ENCODE data around the gene TMBIM6. TPM values are rescaled to one million over a fixed set of nuclear protein-coding genes. Genes with fewer than 3 reads are reported as not detected.
A peak's percentile ranks its signal among the peaks of the same experiment; 100 is the strongest.

TMBIM6 gene
- total RNA-seq, 1 experiment from 2014 or later, result 867 TPM

GRCh38 chr12:49761677-49762467, 20.5 kb downstream of the TMBIM6 start:
- H3K4me1 ChIP-seq, result no peaks in the 10 kb centered on the region
- Mint-ChIP-seq H3K9me3 (ENCODE audit: unreplicated experiment) (no peaks in the 10 kb centered on the region), H3K36me3 (ENCODE audit: insufficient read depth, unreplicated experiment) (peaks cover 94% of the 10 kb centered on the region), H3K4me1 (ENCODE audit: low read depth, unreplicated experiment) (no peaks in the 10 kb centered on the region), H3K27me3 (ENCODE audit: insufficient read depth, unreplicated experiment) (no peaks in the 10 kb centered on the region), H3K27ac (ENCODE audit: unreplicated experiment) (no peak overlapping the region), H3K4me3 (ENCODE audit: unreplicated experiment) (no peak overlapping the region)
- no TSS peak for BruUV-seq (replicated peaks)
- intact Hi-C loops (cut with micrococcal nuclease; ENCODE audit: unreplicated experiment), result no loop called here
- CTCF ChIA-PET, result interaction anchor here (1.4 to 2.2 kb wide), 4 partner anchors 14 to 77 kb away, joined by 3 to 22 read pairs (median 4); partner anchors contain the start of genes NCKAP5L and TMBIM6
- DNase-seq, result no peak
- peaks cover 14% of the 10 kb centered on the region for H3K36me3 ChIP-seq (ENCODE audit: control insufficient read depth, insufficient read depth, low read length)
- POLR2A ChIA-PET, result interaction anchor here (1.1 kb wide), 1 partner anchor 21 kb away, joined by 5 read pairs; no protein-coding TSS in a partner anchor
- no peak overlapping the region for H3K4me3 ChIP-seq (ENCODE audit: low read depth, low read length)
- no peak for TF ChIP-seq CTCF (IDR thresholded peaks at IDR 0.05; ENCODE audit: insufficient read depth in 1 of 2, low read depth in 1 of 2, low read length in 1 of 2, severe bottlenecking in 1 of 2, unreplicated experiment in 1 of 2)
- H3K27me3 ChIP-seq (replicated peaks; ENCODE audit: control insufficient read depth, insufficient read depth, low read length), result no peaks in the 10 kb centered on the region
- H3K9me3 ChIP-seq, result no peaks in the 10 kb centered on the region

GRCh38 chr12:49762468-49762847, 21.1 kb downstream of the TMBIM6 start:
- no peaks in the 10 kb centered on the region for H3K9me3 Mint-ChIP-seq (ENCODE audit: unreplicated experiment)
- Histone ChIP-seq H3K27me3 (replicated peaks; ENCODE audit: control insufficient read depth, insufficient read depth, low read length) (no peaks in the 10 kb centered on the region), H3K4me1 (no peaks in the 10 kb centered on the region), H3K4me3 (ENCODE audit: low read depth, low read length) (no peak overlapping the region), H3K36me3 (ENCODE audit: control insufficient read depth, insufficient read depth, low read length) (peaks cover 12% of the 10 kb centered on the region), H3K9me3 (no peaks in the 10 kb centered on the region)
- BruUV-seq (replicated peaks), result no TSS peak
- POLR2A ChIA-PET, result interaction anchor here (1.1 kb wide), 1 partner anchor 21 kb away, joined by 5 read pairs; no protein-coding TSS in a partner anchor
- CTCF ChIA-PET, result interaction anchor here (1.4 to 2.2 kb wide), 4 partner anchors 15 to 77 kb away, joined by 3 to 22 read pairs (median 4); partner anchors contain the start of genes NCKAP5L and TMBIM6
- H3K36me3 Mint-ChIP-seq (ENCODE audit: insufficient read depth, unreplicated experiment), result peaks cover 88% of the 10 kb centered on the region
- no peak overlapping the region for H3K4me3 Mint-ChIP-seq (ENCODE audit: unreplicated experiment)
- intact Hi-C loops (cut with micrococcal nuclease; ENCODE audit: unreplicated experiment), result no loop called here
- H3K4me1 Mint-ChIP-seq (ENCODE audit: low read depth, unreplicated experiment), result no peaks in the 10 kb centered on the region
- no peak for DNase-seq
- no peak overlapping the region for H3K27ac Mint-ChIP-seq (ENCODE audit: unreplicated experiment)
- H3K27me3 Mint-ChIP-seq (ENCODE audit: insufficient read depth, unreplicated experiment), result no peaks in the 10 kb centered on the region
- TF ChIP-seq CTCF (IDR thresholded peaks at IDR 0.05; ENCODE audit: insufficient read depth in 1 of 2, low read depth in 1 of 2, low read length in 1 of 2, severe bottlenecking in 1 of 2, unreplicated experiment in 1 of 2), result no peak

- no peaks in the 10 kb centered on the region for H3K9me3 Mint-ChIP-seq (ENCODE audit: unreplicated experiment)
- no peaks in the 10 kb centered on the region for H3K9me3 ChIP-seq
- peak; percentile 65 to 82 for DNase-seq
- H3K27me3 Mint-ChIP-seq (ENCODE audit: insufficient read depth, unreplicated experiment), result no peaks in the 10 kb centered on the region
- H3K4me1 Mint-ChIP-seq (ENCODE audit: low read depth, unreplicated experiment), result no peaks in the 10 kb centered on the region
- no peak overlapping the region for H3K4me3 Mint-ChIP-seq (ENCODE audit: unreplicated experiment)
- no peak overlapping the region for H3K4me3 ChIP-seq (ENCODE audit: low read depth, low read length)
- peak; percentile 83 to 84 for TF ChIP-seq CTCF (IDR thresholded peaks at IDR 0.05; ENCODE audit: insufficient read depth in 1 of 2, low read depth in 1 of 2, low read length in 1 of 2, severe bottlenecking in 1 of 2, unreplicated experiment in 1 of 2)
- no peak overlapping the region for H3K27ac Mint-ChIP-seq (ENCODE audit: unreplicated experiment)
- peaks cover 82% of the 10 kb centered on the region for H3K36me3 Mint-ChIP-seq (ENCODE audit: insufficient read depth, unreplicated experiment)
- H3K27me3 ChIP-seq (replicated peaks; ENCODE audit: control insufficient read depth, insufficient read depth, low read length), result no peaks in the 10 kb centered on the region
- H3K36me3 ChIP-seq (ENCODE audit: control insufficient read depth, insufficient read depth, low read length), result peaks cover 10% of the 10 kb centered on the region
- ChIA-PET CTCF (interaction anchor here (1.4 to 2.2 kb wide), 4 partner anchors 15 to 76 kb away, joined by 3 to 22 read pairs (median 4); partner anchors contain the start of genes NCKAP5L and TMBIM6), POLR2A (interaction anchor here (1.1 kb wide), 1 partner anchor 22 kb away, joined by 5 read pairs; no protein-coding TSS in a partner anchor)
- no peaks in the 10 kb centered on the region for H3K4me1 ChIP-seq
- intact Hi-C loops (cut with micrococcal nuclease; ENCODE audit: unreplicated experiment), result loop anchor here (1.0 kb wide), 1 partner anchor 22 kb away; the partner anchor contains the start of gene TMBIM6
- BruUV-seq (replicated peaks), result no TSS peak
Observed at GRCh38 chr12:49763006-49763591, 21.7 kb downstream of the TMBIM6 start.
